HUDEP-2 (cell line): ENCODE measurements around the gene PLPPR1.

Experiments
- DNase-seq, 76 experiments: peaks; one replicate each; lab custom pipeline; 2025; ENCODE audit not compliant: unreplicated experiment in 76 of 76; lab: John Stamatoyannopoulos, UW

Gene PLPPR1

GRCh38 chr9:101197026-101197425 is 168.5 kb downstream of the PLPPR1 start:
- no peak for DNase-seq

- DNase-seq = no peak
Observed at GRCh38 chr9:101200852-101201251, 172.3 kb downstream of the PLPPR1 start.

DNA sequence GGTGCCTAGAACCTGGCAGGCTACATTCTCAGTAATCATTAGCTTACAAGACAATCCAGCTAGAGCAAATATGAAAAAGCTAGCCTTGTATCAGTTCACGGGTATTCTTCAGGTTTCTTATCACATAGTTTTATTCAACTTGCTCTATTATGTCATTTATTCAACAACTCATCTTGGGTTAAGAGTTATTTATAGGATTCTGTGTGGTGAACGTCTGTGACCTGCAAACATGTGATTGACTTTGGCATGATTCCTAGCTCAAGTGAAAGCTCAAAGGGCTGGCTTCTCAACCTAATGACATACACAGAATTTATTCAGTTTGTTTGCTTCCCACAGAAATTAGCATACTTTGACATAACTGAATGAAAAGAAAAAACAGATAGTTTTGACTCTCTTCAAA is 173.1 kb downstream of the PLPPR1 start:
- DNase-seq = no peak

- no peak for DNase-seq
Observed at GRCh38 chr9:101209670-101210069, 181.1 kb downstream of the PLPPR1 start.

- DNase-seq = no peak
Observed at GRCh38 chr9:101212661-101213060, 184.1 kb downstream of the PLPPR1 start.

- no peak for DNase-seq
Observed at GRCh38 chr9:101219030-101219429, 190.5 kb downstream of the PLPPR1 start.

DNA sequence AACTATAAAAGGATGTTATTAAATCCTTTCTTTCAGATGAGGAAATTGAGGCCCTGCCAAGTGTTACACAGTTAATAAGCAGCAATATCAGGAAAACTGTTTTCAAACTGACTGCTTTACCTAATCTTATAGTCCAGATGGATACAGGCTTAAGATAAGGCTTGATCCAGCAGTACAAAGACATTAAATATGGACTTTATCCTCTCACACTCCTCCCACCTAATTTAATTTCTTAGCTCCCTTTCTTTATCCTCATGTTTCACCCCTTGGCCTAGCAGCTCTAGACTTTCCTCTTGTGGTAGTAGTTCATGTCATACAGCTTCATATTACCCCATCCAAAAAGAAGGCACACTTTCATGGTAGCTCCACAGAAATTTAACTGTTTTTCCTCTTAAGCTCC is 191.8 kb downstream of the PLPPR1 start:
- DNase-seq = peak in 1 of 76 experiments; percentile 17

DNA sequence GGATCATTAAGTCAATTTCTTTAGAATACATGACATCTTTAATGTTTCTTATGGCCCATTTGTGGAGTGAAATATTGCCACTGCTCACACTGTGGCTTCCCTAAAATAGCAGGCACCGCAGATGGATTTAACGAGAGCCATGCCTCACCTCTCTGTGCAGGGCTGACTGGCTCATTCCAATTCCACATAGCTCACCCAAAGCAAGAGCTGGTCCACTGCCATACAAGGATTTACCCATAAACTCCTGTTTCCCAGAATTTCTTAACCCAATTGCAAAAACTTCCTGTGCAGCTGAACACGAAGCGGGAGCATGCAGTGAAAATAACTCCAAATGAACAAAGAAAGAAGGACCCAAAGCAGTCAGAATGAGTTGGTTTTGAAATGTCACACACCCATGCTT is 196.7 kb downstream of the PLPPR1 start:
- no peak for DNase-seq

DNA sequence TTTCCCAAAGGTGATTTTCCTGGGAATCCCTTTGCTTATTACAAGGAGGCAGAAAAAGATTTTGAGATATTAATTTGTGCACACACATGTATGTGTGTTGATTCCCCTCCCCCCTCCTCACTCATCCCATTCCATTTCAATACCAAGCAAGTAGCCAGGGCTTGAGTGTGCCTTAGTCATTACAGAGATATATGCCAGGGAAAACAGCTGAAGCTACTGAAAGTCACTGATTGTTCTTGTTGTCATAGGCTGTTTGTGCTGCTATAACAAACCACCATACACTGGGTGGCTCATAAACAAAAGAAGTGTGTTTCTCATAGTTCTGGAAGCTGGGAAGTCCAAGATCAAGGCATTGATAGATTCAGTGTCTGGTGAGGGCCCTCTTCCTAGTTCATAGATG is 197.6 kb downstream of the PLPPR1 start:
- DNase-seq = no peak

- peak in 2 of 76 experiments; percentile 5 to 14 for DNase-seq
Observed at GRCh38 chr9:101226803-101227202, 198.3 kb downstream of the PLPPR1 start.

DNA sequence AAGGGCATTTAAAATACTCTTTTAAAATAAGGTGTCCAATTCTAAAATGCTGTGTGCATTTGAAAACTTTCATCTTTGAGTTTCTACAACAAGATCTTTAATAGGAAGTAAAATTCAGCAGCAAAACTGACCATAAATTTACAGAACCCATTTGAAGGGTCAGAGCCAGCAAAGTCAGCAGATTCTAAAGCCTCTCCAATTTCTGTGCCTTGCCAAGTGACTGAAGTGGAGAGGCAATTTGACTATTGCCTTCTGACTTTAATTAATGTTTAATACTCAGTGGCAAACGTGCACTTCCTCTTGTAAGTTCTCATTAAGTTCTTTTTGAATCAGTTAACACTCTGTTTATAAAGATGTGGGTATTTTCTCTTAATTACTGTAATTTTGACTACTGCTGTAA is 201.1 kb downstream of the PLPPR1 start:
- no peak for DNase-seq

DNA sequence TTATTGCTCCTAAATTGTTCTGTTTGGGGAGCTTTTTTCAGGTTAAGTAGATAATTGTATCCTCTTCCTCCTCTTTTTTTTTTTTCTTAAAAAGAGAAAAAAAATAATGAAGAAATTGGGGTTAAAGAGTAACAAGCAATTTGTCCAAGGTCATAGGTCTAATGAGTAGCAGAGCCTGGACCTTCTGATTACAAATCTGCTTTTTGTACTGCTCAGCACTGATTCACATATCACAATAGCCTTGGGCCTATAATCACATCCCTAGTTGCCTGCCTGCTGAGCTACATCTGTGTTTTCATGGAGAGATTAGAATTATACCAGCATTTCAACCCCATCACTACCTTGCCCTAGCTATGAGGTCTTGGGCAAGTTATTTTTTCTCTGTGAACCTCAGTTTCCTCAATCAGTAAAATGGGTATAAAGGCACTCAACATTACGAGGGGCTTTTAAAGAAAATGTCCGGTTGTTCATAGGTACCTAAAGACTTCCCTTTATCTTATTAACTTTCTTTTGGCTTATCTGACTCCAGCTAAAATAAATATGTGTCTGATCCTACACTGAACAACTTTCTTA is 204.0 kb downstream of the PLPPR1 start:
- DNase-seq = no peak

DNA sequence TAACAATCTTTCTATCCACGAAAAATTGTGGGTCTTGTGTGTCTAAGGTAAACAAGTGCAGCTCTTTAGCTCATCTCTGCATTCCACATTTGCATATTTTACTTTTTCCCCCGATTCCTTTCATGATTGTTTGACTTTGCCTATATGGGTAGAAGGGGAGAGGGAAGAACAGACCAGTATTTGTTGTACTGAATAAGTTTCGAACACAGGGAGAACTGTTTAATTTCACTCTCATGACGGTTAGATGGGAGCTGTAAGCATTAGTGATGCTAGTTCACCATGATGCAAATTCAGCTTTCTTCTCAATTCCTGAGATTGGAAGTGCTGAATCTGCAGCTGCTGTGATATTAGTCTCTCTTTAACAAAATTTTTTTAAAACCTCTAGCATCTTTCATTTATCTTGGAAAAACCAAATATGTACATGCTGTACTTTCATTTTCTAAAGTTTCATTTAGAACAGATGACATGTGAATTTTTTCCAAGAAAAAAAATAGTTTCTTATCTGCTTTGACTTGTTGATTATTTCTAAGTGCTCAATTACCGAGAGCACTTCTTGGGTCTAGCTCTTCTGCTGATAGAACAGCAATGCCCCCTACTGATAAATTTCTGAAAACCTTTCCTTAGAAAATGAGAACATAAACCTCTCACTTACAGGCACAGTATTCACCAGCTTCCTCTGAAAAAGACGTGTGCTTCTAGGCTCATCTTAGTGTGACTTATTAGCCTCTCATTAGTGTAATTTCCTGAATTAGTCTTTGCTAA is 206.8 kb downstream of the PLPPR1 start:
- DNase-seq = peak in 18 of 76 experiments; percentile 4 to 52 (median 27)

DNA sequence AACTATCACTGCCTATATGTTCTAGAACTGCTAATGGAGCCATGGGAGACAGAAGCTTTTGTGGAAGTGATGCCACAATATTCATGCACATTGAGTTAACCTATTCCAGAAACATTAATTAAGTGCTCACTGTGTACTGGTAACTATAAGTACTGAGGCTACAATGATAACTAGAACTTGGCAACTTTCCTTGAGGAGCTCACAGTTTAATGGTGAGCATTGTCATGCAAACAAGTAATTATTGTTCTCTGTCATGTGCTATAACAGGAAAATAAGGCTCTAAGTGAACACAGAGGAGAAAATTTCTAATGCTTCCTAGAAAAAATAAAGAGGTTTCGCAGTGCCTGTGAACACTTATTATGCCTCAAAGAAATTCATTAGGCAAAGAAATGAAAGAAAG is 214.1 kb downstream of the PLPPR1 start:
- no peak for DNase-seq

- DNase-seq = no peak
Observed at GRCh38 chr9:101246691-101247090, 218.2 kb downstream of the PLPPR1 start.

DNA sequence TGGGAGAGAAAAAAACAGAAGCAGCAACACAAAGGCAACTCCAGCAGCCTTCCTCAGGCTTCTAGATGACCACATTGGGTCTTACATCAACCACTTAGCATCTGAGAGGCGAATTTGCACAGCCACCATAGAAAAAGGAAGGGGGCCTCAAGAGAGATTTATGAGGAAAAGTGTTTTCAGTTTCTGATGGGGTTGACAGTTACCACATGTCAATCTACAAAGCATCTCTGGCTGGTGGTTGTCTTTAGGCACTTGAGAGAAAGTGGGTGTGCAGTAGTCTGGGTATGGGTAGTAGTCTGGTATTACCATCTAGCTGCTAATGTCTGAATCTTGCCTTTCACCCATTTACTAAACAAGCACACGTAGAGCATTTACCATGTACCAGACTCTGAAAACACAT is 218.8 kb downstream of the PLPPR1 start:
- no peak for DNase-seq

GRCh38 chr9:101254733-101255433 is 226.4 kb downstream of the PLPPR1 start:
- no peak for DNase-seq

DNA sequence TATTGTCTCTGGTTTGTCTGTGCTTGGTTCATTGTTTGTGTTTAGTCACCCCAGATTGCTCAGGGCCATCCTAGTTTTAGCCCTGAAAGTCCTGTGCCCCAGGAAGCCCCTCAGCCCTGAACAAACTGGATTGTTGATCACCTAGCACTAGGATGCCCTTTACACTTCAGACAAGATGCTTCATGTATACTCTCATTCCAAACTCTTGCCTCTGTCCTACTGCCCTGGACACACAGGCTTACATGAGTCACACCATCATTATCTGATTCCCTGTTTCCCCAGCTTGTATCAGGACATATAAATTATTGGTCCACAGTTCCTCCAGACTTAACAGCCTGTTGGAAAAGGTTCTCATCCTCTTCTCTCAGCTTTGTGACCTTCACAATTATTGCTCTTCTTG is 236.2 kb downstream of the PLPPR1 start:
- DNase-seq = no peak

DNA sequence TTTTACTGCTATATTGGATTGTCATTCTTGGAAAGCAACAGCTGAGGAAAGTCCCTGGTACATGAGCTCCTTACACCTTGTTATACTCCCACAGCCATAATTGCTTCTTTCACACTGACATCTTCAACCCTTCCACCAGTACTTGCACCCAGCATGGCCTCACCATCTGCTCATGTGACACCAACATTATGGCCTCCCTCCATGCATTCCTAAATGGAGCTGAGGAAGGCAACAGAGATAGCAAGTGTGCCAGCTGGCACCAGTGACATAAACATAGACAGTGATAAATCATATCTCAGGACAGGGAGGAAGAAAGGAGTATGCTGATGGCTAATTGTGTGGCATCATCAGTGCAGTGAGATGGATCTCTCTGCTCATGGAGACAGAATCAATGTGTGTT is 236.7 kb downstream of the PLPPR1 start:
- no peak for DNase-seq

- DNase-seq = no peak
Observed at GRCh38 chr9:101268426-101268825, 239.9 kb downstream of the PLPPR1 start.

- DNase-seq = no peak
Observed at GRCh38 chr9:101269591-101270283, 241.2 kb downstream of the PLPPR1 start.
